Skin of body (tissue), 3 donors: ENCODE results near the gene FKBP1B. TPM values are rescaled to one million over a fixed set of nuclear protein-coding genes. Genes with fewer than 3 reads are reported as not detected.
"Not testable (repeated sequence)": the region's sequence is repeated elsewhere in the genome, so short reads cannot be mapped to it uniquely, and the experiment has no call there.

ENCODE experiments used
- DNase-seq: peaks from one replicate; lab custom pipeline; 2025; lab: John Stamatoyannopoulos, UW
- small RNA-seq: library from RNA; depleted of rRNA; stranded (forward); fragments of <200 nt; gene quantifications from one replicate; pipeline ENCODE3, GENCODE V24; 2014; ENCODE audit warnings: low replicate concordance
- total RNA-seq: library from RNA; depleted of rRNA; stranded (reverse); fragments of >200 nt; gene quantifications from one replicate; pipeline ENCODE4 v1.2.3, GENCODE V29; 2014

FKBP1B gene
- total RNA-seq, 1 donor from 2014 or later, result 3.3 TPM

- not testable (repeated sequence) for DNase-seq
These were observed 51.2 kb downstream of the FKBP1B start for GRCh38 chr2:24100732-24101131.

GRCh38 chr2:24101992-24102391 is 52.5 kb downstream of the FKBP1B start:
- no peak for DNase-seq

GRCh38 chr2:24102677-24103076 is 53.1 kb downstream of the FKBP1B start:
- DNase-seq, result no peak

- no peak for DNase-seq
These were observed 54.6 kb downstream of the FKBP1B start for GRCh38 chr2:24104110-24104650.

GRCh38 chr2:24104906-24105305 is 55.4 kb downstream of the FKBP1B start:
- DNase-seq, result no peak

- DNase-seq, result no peak
These were observed 56.3 kb downstream of the FKBP1B start for GRCh38 chr2:24105816-24106215.

GRCh38 chr2:24106786-24107185 is 57.2 kb downstream of the FKBP1B start:
- no peak for DNase-seq

- DNase-seq, result no peak
These were observed 57.8 kb downstream of the FKBP1B start for GRCh38 chr2:24107336-24107735.

- DNase-seq, result not testable (repeated sequence)
These were observed 59.9 kb downstream of the FKBP1B start for GRCh38 chr2:24109431-24109830.

- no peak for DNase-seq
These were observed 61.2 kb downstream of the FKBP1B start for GRCh38 chr2:24110660-24111303.

- no peak for DNase-seq
These were observed 61.9 kb downstream of the FKBP1B start for GRCh38 chr2:24111407-24111901.

Small RNAs within 50 kb of the gene (small RNA-seq; reads per million reads assigned to genes)
- gene RNU6-370P, result not detected

Other genes with a start within 250 kb of the FKBP1B start
- 46.8 TPM for gene ATAD2B, start 122.6 kb upstream of the FKBP1B start, total RNA-seq
- 18.8 TPM for gene UBXN2A, start 109.3 kb upstream of the FKBP1B start, total RNA-seq
- 1.7 TPM for gene MFSD2B, start 39.7 kb upstream of the FKBP1B start, total RNA-seq
- gene WDCP, start 2.4 kb upstream of the FKBP1B start, total RNA-seq, result 7.1 TPM
- 94.8 TPM for gene SF3B6, start 26.6 kb downstream of the FKBP1B start, total RNA-seq
- gene TP53I3, start 35.1 kb downstream of the FKBP1B start, total RNA-seq, result 25.7 TPM
- 0.49 TPM for gene PFN4, start 73.6 kb downstream of the FKBP1B start, total RNA-seq
- 21.2 TPM for gene FAM228B, start 73.7 kb downstream of the FKBP1B start, total RNA-seq
- 0.69 TPM for gene FAM228A, start 125.3 kb downstream of the FKBP1B start, total RNA-seq